HS-5 (cell line): ENCODE measurements around the gene IFI27L1.
"Not testable (repeated sequence)": the region's sequence is repeated elsewhere in the genome, so short reads cannot be mapped to it uniquely, and the experiment has no call there.

Source experiments
- DNase-seq: peaks from one replicate; pipeline ENCODE4 v3.0.0-alpha.2; 2012; ENCODE audit warnings: low read depth

Gene IFI27L1

GRCh38 chr14:94048691-94049624, 32.2 kb upstream of the IFI27L1 start:
- DNase-seq, result no peak

- DNase-seq, result no peak
Measured at GRCh38 chr14:94049625-94050023, 31.5 kb upstream of the IFI27L1 start.

GRCh38 chr14:94050231-94050880, 30.8 kb upstream of the IFI27L1 start:
- no peak for DNase-seq

GRCh38 chr14:94051115-94051514, 30.0 kb upstream of the IFI27L1 start:
- DNase-seq, result no peak

GRCh38 chr14:94051779-94052178, 29.3 kb upstream of the IFI27L1 start:
- DNase-seq, result no peak

GRCh38 chr14:94052199-94052598, 28.9 kb upstream of the IFI27L1 start:
- DNase-seq, result no peak

GRCh38 chr14:94052662-94053061, 28.4 kb upstream of the IFI27L1 start:
- DNase-seq, result no peak

GRCh38 chr14:94054401-94054800, 26.7 kb upstream of the IFI27L1 start:
- no peak for DNase-seq

GRCh38 chr14:94054936-94055335, 26.2 kb upstream of the IFI27L1 start:
- no peak for DNase-seq

- DNase-seq, result no peak
Measured at GRCh38 chr14:94056579-94057308, 24.4 kb upstream of the IFI27L1 start.

GRCh38 chr14:94058128-94058673, 22.9 kb upstream of the IFI27L1 start:
- DNase-seq, result no peak

- no peak for DNase-seq
Measured at GRCh38 chr14:94058674-94059138, 22.4 kb upstream of the IFI27L1 start.

- DNase-seq, result no peak
Measured at GRCh38 chr14:94059998-94060397, 21.1 kb upstream of the IFI27L1 start.

- peak; percentile 30 for DNase-seq
Measured at GRCh38 chr14:94062344-94062940, 18.7 kb upstream of the IFI27L1 start.

- DNase-seq, result no peak
Measured at GRCh38 chr14:94066089-94066676, 14.9 kb upstream of the IFI27L1 start.

GRCh38 chr14:94072076-94072475, 9.0 kb upstream of the IFI27L1 start:
- DNase-seq, result not testable (repeated sequence)

- DNase-seq, result no peak
Measured at GRCh38 chr14:94074534-94074933, 6.6 kb upstream of the IFI27L1 start.

- DNase-seq, result no peak
Measured at GRCh38 chr14:94075008-94075407, 6.1 kb upstream of the IFI27L1 start.

- DNase-seq, result no peak
Measured at GRCh38 chr14:94077111-94077821, 3.8 kb upstream of the IFI27L1 start.

GRCh38 chr14:94077823-94078222, 3.3 kb upstream of the IFI27L1 start:
- no peak for DNase-seq
